Measurements from ENCODE around the gene HSPA12B. TPM values are rescaled to one million over a fixed set of nuclear protein-coding genes. Genes with fewer than 3 reads are reported as not detected.
"Not testable (repeated sequence)": the region's sequence is repeated elsewhere in the genome, so short reads cannot be mapped to it uniquely, and the experiment has no call there.

The HSPA12B gene
- polyA plus RNA-seq, 3 donors, result 12.8 to 13.1 (median 13.0) TPM

DNA sequence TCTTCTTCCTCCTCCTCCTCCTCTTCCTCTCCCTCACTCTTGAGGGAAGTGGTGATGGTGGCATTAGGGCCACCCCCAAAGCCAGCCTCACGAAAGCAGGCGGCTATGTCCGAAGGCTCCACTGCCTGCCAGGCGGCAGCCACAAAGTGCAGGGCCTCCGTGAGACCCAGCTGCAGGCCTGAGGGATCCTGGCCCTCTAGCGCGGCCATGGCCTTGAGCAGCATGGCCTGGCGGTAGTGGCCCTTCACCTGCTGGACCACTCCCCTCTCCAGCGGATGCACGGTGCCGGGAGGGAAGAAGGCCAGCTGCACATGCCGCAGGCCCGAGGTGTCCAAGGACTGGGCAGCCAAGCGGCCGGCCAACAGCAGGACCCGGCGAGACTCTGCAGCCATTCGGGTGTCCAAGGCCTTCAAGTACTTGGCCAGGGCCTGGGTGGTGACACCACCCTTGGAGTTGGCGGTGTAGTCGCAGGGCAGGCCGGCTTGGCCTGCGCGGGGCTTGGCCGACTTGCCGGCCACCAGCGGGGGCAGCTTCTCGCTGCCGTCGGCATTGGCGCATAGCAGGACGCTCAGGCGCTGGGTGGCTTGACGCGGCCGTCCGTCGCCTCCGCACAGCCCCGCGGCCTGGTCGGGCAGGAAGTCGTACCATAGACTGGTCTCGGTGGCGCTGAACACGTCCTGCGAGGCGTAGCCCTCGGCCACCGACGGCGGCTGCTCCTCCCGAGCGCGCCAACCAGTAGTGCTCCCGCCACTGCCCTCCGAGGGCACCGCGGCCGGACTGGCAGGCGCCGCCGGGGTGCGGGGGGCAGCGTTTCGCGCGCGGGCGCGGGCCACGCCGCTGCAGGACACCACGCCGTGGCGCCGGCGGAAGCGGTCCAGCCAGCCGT is 53.0 kb downstream of the HSPA12B start:
- DNase-seq (ENCODE audit: low read depth in 3 of 3, low spot score in 2 of 3), result no peak

DNA sequence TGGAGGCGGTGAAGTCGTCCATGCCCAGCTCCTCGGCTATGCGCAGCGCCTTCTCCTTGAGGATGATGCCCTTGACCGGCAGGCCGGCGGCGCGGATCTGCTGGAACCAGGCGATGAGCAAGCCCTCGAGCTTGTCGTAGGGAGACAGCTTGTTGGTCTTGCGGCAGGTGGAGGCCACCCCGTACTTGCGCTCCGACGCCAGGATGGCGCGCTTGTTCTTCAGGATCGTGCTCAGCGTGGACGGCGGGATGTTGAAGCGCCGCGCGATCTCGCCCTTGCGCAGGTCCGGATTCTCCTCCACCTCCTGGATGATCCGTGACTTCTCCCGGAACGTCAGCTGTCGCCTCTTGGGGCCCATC is 53.6 kb downstream of the HSPA12B start:
- DNase-seq (ENCODE audit: low read depth in 3 of 3, low spot score in 2 of 3), result no peak

DNA sequence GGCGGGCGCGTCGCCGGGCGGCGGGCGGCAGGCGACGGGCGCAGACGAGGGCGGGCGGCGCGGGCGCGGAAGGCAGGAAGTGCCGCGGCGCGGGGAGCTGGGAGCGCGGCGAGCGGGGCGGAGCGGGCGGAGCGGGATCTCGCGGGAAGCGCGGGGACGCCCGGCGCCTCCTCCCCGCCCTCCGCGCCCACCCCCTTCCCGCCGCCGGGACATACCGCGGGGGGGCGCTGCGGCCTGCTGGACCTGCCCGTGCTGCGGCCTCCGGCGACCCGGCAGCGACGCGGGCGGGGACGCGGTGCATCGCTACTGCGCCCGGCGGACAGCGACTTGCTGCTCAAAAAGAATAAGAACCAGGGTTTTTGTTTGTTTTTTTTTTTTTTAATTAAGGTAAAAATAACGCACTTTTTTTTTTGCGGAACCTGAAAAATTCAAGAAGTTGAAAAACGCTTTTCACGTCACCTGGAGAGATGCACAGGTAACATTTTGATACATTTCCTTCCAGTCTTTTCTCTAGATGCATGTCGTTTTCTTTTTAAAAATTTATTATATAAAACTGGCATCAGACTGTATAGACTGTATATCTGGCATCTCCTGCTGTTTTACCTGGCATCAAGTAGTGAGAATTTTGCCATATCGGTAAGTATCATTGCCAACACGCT is 54.3 kb downstream of the HSPA12B start, which contains the start of gene CENPB:
Gene CENPB, minus strand, starts transcription at position 76 of the 659 bp plus-strand sequence. CDS start 257 bp downstream, outside the sequence.
- DNase-seq (ENCODE audit: low read depth in 3 of 3, low spot score in 2 of 3), result no peak

DNA sequence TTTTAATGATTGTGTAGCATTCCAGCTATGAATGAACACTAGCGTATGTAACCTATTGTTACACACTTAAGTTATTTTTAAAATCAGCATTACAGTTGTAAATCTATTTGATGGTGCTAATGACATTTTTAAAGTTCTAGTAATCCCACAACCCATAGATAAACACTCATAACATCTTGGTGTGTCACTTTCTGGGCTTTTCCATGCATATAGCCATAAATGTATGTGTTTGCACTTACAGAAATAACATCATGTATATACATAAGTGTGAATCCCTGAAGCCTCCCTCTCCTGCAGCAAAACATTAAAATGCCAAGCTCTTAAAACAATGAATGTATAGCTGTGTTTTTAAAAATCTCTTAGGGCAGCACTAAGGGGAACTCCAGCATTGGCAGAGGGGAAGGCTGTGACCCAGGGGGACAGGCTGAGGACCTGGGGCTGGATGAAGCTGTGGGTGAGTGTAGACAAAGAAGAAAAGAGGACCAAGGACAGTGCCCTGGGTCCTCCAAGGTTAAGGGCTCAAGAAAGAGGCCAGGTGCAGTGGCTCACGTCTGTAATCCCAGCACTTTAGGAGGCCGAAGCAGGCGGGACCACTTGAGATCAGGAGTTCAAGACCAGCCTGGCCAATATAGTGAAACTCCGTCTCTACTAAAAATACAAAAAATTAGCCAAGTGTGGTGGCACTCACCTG is 55.0 kb downstream of the HSPA12B start:
- DNase-seq (ENCODE audit: low read depth in 3 of 3, low spot score in 2 of 3), result no peak

DNA sequence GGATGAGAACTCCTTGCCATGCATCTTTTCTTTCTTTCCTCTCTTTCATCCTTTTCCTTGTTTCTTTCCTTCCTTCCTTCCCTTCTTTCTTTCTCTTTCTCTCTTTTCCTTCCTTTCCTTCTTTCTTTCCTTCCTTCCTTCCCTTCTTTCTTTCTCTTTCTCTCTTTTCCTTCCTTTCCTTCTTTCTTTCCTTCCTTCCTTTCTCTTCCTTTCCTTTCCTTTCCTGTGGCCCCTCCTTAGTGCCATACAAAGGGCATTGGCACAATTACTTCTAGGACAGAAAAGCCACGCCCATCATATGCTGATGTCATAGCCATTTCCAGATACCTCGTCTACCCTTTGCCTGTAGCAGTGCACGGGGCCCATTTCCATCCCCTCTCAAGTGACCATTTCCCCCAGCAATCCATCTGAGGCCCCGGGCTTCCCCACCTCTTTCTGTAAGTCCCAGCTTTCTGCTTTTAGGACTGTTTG is 56.2 kb downstream of the HSPA12B start:
- no peak for DNase-seq (ENCODE audit: low read depth in 3 of 3, low spot score in 2 of 3)

DNA sequence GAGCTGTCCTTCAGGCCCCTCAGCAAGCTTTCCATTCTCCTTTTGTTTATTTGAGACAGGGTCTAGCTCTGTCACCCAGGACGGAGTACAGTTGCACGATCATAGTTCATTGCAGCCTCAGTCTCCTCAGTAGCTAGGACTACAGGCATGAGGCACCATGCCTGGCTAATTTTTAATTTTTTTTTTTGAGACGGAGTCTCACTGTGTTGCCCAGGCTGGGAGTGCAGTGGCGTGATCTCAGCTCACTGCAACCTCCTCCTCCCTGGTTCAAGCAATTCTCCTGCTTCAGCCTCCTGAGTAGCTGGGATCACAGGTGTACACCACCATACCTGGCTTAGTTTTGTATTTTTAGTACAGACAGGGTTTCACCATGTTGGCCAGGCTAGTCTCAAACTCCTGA is 56.7 kb downstream of the HSPA12B start:
- DNase-seq (ENCODE audit: low read depth in 3 of 3, low spot score in 2 of 3), result not testable (repeated sequence)

DNA sequence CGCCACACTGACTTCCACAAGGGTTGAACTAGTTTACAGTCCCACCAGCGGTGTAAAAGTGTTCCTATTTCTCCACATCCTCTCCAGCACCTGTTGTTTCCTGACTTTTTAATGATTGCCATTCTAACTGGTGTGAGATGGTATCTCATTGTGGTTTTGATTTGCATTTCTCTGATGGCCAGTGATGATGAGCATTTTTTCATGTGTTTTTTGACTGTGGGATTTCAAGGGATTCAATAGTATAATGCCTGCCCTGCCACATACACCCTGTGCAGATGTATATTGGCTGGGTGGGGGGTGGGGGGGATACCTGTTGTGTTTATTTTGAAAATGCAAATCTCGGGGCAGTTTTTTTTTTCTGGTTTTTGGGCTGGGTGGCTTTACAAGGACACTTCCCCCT is 61.7 kb downstream of the HSPA12B start:
- DNase-seq (ENCODE audit: low read depth in 3 of 3, low spot score in 2 of 3), result not testable (repeated sequence)

DNA sequence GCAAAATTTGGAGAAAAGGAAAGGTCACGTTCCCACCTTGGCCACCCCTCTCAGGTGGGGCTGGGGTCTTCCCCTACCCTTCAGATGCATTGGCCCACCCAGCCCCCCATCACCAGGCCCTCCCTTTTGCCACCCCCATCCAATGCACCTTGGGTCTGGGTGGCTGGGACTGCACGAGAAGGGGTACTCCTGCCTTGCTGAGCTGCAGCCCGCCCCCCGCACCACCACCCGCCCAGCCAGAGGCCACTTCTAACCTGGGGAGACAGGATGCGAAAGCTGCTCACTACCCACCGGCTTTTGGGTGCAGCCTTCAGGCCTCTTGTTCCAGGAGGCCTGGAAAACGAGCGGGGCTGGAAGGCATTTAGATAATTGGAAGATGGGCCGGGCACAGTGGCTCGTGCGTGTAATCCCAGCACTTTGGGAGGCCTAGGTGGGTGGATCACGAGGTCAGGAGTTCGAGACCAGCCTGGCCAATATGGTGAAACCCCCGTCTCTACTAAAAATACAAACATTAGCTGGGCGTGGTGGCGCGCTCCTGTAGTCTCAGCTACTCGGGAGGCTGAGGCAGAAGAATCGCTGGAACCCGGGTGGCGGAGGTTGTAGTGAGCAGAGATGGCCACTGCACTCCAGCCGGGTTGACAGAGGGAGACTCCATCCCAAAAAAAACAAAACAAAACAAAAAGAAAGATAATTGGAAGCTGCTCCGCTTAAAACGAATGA is 62.4 kb downstream of the HSPA12B start:
- no peak for DNase-seq (ENCODE audit: low read depth in 3 of 3, low spot score in 2 of 3)

DNA sequence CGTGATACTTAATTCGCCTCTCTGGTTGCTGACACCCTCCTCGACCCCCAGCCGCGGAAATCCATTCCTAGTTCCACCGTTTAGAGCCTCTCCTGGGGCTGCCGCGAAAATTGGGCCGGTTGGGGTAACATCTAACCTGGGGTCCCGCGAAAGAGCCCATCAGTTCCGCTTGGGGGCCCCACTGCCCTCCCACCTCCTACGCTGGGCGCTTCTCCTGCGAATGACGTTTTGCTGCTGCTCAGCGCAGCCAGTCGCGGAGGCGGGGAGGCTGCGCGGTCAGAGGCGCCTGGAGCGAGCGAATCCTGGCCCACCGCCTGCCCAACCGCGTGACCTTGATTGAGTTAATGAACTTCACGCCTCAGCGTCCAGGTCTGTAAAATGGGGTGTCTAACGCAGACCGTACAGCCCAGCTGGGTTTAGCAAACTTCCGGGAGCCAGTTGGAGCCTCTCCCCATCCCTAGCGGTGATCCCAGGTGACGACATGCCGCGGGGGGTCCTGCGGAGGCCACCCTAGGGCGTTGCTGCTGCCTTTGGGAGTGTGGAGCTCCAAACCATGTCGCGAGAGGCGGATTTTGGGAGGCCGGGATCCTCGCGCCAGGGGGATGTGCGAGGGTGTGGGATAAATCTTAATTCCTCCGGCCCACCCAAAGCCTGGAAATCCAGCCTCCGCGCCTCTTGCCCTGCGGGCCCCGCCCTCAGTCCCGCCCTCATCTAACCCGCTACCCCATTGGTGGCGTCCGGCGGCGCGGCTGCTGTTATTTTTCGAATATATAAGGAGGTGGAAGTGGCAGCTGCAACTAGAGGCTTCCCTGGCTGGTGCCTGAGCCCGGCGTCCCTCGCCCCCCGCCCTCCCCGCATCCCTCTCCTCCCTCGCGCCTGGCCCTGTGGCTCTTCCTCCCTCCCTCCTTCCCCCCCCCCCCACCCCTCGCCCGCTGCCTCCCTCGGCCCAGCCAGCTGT is 63.3 kb downstream of the HSPA12B start, which contains the start of gene CDC25B:
Gene CDC25B, plus strand, starts transcription at position 800 of the 958 bp plus-strand sequence. CDS start 222 bp downstream, outside the sequence.
- peak in 2 of 3 donors; percentile 82 to 86 for DNase-seq (ENCODE audit: low read depth in 3 of 3, low spot score in 2 of 3)

DNA sequence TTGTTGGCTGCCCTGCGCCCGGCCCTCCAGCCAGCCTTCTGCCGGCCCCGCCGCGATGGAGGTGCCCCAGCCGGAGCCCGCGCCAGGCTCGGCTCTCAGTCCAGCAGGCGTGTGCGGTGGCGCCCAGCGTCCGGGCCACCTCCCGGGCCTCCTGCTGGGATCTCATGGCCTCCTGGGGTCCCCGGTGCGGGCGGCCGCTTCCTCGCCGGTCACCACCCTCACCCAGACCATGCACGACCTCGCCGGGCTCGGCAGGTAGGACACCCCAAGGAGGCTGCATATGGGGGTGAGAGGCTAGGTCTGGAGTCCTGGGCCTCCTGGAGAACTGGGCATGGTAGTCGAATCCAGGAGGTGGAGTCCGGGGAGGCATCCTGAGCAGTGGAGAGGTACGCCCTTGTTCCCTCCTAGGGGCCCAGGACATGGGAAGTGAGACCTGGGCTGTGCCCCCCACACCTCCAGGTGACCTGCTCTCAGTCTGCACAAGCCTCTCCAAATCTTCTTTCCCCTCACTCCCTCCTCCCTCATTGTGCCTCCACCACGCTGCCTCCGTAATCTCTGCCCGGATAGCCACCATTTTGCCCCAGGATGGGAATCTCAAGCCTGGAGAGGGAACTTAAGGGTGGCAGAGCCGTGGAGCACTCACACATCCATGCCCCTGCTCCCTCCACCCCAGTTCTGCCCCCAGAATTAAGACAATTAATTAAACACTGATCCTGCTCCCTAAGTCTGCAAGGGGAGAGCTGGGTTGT is 64.2 kb downstream of the HSPA12B start:
- DNase-seq (ENCODE audit: low read depth in 3 of 3, low spot score in 2 of 3), result no peak

DNA sequence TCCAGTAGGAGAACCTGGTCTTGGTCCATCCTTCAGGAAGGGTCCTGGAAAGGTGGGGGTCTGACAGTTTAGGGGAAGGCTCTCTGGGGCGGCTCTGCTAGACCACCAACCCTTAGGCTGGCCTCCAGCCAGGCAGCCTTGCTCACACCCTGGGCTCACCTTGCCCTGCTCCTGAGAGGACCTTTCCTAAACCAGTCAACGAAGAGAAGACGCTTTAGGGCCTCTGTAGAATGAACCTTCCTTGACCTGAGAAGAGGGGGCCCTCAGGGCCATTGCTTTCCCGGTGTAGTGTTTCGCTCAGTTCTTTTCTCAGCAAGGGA is 64.7 kb downstream of the HSPA12B start:
- no peak for DNase-seq (ENCODE audit: low read depth in 3 of 3, low spot score in 2 of 3)

DNA sequence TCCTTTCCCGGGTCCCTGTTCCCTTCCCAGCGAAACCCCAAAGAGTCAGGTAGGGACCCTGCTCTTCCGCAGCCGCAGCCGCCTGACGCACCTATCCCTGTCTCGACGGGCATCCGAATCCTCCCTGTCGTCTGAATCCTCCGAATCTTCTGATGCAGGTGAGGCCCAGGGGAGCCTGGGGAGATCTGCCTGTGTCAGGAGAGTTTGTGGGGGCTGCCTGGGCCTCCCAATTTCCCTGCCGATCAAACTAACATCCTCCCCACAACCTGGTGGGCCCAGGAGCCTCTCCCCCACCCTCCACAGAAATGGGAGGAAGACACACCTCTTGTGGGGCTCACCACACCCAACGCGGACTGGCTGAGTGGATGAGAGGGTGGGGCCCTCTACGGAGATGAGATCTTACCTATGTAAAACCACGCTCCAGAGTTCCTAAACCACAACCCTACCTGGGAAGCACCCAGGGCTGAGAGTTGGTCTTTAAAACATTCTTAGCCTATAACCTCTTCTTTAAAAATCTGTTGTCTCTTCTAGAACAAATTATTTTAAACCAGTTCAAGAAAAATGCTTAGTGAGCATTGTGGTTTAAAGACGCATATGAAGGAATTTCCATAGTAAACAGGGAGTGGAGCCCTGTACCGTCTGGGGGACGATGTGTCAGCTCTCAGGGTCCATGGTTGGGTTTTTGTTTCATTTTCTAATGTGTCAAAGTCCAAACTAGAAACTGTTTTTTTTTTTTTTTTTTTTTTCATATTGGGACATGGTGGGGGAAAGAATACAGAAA is 65.3 kb downstream of the HSPA12B start:
- no peak for DNase-seq (ENCODE audit: low read depth in 3 of 3, low spot score in 2 of 3)

DNA sequence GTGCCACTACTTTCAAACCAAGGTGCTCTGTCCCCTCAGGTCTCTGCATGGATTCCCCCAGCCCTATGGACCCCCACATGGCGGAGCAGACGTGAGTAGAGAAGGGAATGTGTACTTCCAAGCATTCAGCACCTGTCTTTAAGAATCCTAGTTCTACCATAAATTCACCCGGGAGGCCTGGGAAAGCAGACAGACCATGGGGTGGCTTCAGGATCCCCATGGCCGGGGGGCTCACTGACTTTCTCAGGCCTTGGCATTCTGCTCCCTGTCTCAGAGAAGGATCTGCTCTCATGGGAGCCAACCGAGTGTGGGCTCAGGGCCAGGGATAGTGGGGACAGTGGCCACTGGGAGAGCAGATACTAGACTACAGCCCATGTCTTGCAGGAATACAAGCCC is 65.9 kb downstream of the HSPA12B start:
- DNase-seq (ENCODE audit: low read depth in 3 of 3, low spot score in 2 of 3), result no peak

DNA sequence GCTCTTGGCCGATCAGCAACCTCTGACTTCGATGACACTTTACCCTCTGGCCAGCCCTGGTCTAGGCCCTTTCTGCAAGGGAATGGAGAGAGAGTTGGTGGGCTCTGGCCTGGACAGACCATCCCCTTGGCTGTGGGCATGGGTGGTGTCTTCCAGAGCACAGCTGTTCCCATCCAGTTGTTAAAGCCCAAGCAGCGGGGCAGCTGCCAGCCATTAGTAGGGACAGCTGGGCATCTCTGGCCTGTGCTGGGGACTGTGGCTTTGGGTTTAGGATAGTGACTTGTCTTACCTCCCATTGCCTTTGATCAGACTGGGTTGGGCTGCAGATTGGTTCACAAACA is 66.4 kb downstream of the HSPA12B start:
- no peak for DNase-seq (ENCODE audit: low read depth in 3 of 3, low spot score in 2 of 3)

DNA sequence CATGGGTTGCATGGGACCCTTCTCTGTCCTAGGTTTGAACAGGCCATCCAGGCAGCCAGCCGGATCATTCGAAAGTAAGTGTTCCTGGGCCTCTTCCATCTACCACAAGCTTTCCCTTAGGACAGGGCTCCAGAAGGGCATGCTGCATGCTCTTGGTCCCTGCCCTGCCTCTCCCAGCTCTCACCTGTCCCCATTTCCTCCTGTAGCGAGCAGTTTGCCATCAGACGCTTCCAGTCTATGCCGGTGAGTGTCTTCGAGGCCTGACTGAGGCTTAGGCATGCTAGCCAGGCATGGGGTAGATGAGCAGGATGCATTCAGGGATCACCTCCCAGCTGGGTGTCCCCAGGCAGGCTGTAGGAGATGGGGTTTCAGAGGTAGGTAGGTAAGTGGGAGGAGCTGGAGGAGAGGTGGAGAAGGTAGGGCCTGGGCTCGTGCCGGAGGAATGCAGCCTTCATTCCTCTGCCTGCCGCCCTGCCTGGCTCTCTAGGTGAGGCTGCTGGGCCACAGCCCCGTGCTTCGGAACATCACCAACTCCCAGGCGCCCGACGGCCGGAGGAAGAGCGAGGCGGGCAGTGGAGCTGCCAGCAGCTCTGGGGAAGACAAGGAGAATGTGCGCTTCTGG is 67.9 kb downstream of the HSPA12B start:
- DNase-seq (ENCODE audit: low read depth in 3 of 3, low spot score in 2 of 3), result no peak

DNA sequence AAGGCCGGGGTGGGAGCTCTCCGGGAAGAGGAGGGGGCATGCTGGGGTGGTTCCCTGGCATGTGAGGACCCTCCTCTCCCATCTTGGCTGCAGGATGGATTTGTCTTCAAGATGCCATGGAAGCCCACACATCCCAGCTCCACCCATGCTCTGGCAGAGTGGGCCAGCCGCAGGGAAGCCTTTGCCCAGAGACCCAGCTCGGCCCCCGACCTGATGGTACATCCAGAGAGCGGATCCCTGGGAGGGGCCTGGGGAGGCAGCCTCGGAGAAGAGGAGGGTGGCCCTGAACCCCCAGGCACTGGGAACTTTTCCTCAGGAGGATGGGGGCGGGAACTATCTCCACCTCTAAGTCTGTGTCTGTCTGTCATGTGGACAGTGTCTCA is 68.4 kb downstream of the HSPA12B start:
- DNase-seq (ENCODE audit: low read depth in 3 of 3, low spot score in 2 of 3), result no peak

DNA sequence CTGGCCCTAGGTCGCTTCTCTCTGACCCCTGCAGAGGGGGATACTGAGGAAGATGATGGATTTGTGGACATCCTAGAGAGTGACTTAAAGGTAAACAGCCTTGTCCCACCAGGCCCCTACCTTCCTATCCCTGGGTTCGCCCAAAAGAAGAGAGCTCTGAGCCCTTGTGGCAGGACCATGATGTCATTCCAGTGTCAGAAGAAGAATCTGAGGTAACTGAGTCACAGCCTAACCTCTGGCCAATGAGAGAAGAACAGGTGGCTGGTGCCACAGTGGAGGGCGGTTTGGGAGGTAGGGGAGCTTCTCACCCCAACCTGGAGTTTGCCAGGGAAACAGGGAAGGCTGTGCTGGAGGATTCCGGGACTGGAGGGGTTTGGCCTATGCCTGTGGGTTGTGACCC is 68.8 kb downstream of the HSPA12B start:
- no peak for DNase-seq (ENCODE audit: low read depth in 3 of 3, low spot score in 2 of 3)

DNA sequence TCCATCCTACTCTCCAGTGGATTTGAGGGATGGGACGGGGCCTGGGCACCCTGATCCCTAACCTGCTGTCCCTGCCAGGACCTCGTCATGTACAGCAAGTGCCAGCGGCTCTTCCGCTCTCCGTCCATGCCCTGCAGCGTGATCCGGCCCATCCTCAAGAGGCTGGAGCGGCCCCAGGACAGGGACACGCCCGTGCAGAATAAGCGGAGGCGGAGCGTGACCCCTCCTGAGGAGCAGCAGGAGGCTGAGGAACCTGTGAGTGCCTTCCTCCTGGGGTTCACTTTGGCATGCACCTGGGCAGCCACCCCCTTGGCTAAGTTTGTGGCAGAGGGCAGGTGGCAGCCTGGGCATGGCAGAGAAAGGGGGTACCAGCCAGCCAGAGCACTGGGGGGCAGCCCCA is 69.4 kb downstream of the HSPA12B start:
- no peak for DNase-seq (ENCODE audit: low read depth in 3 of 3, low spot score in 2 of 3)
